Aorta (tissue), 5 donors: ENCODE data around the gene MIER2. TPM values are rescaled to one million over a fixed set of nuclear protein-coding genes. Genes with fewer than 3 reads are reported as not detected.
A peak's percentile ranks its signal among the peaks of the same experiment; 100 is the strongest.

Experiments used
- ATAC-seq: fragments of 200-7000 bp; cut with Tn5 transposase; one replicate; pipeline ENCODE4 v1.9.1; 2022; ENCODE audit warnings: moderate library complexity; ENCODE audit not compliant: low FRiP score
- DNase-seq, 2 donors: peaks; one replicate each; pipeline ENCODE4 v3.0.0-alpha.2; 2020
- H3K27ac ChIP-seq, 2 donors: one replicate each; pipeline ENCODE4 v1.5.1; 2013; ENCODE audit warnings: low read length in 2 of 2, mild to moderate bottlenecking in 2 of 2, moderate library complexity in 2 of 2, control low read depth in 1 of 2, inconsistent platforms in 1 of 2, low read depth in 1 of 2
- H3K27me3 ChIP-seq, 2 donors: one replicate each; pipeline ENCODE4 v1.6.1; 2013; ENCODE audit warnings: control low read depth in 1 of 2, low read length in 1 of 2, mild to moderate bottlenecking in 1 of 2, moderate library complexity in 1 of 2; ENCODE audit not compliant: insufficient read depth in 2 of 2, control insufficient read depth in 1 of 2
- H3K36me3 ChIP-seq, 2 donors: one replicate each; pipeline ENCODE4 v1.6.1; 2013; ENCODE audit warnings: control low read depth in 1 of 2, low read length in 1 of 2, mild to moderate bottlenecking in 1 of 2; ENCODE audit not compliant: insufficient read depth in 2 of 2, control insufficient read depth in 1 of 2
- H3K4me1 ChIP-seq, 2 donors: one replicate each; pipeline ENCODE4 v1.6.1; 2013; ENCODE audit warnings: low read length in 2 of 2, control low read depth in 1 of 2, mild to moderate bottlenecking in 1 of 2, moderate library complexity in 1 of 2; ENCODE audit not compliant: insufficient read depth in 2 of 2, control insufficient read depth in 1 of 2
- H3K4me3 ChIP-seq, 2 donors: one replicate each; pipeline ENCODE4 v1.5.1; 2013; ENCODE audit warnings: low read length in 2 of 2, control low read depth in 1 of 2, mild to moderate bottlenecking in 1 of 2
- H3K9me3 ChIP-seq: one replicate; pipeline ENCODE4 v1.6.1; 2013; ENCODE audit warnings: mild to moderate bottlenecking, low read length; ENCODE audit not compliant: control insufficient read depth
- WGBS, 2 donors: extraction: QIAGEN DNeasy Blood & Tissue Kit; methylation state at CpG; one replicate each; pipeline ENCODE4 v1.1.7; 2013; 5-methylcytosine and 5-hydroxymethylcytosine counted together
- intact Hi-C, 2 donors: fragments of 100-400 bp; cut with DNase I; formaldehyde crosslinking; loops; one replicate each; pipeline versions ENCODE4 v1.14.2 to v1.15.0; 2022
- polyA plus RNA-seq, 2 donors: library from polyadenylated mRNA; stranded (reverse); fragments of 200-250 nt; gene quantifications; one replicate each; pipeline ENCODE4 v1.2.3, GENCODE V29; 2013
- total RNA-seq, 2 donors: library from RNA; stranded (reverse); fragmentation: NEBNext Ultra II Directional; extraction: Animal tissue kit (Norgen Biotek cat#: 25700); gene quantifications; one replicate each; pipeline ENCODE4 v1.2.1, GENCODE V29; 2021
- donor health status: healthy with polysubstance abuse.
- donor health status: Bipolar disorder and iron deficiency.
- donor health status: DM: no; HTN: no; CAD: no.
- donor health status: DM: no; HTN: no; CAD: no.
- donor health status: DM: yes; HTN: yes; CAD: no.

Gene MIER2
- total and polyA plus RNA-seq, 4 donors: 3.3 to 31.1 (median 17.7) TPM

DNA sequence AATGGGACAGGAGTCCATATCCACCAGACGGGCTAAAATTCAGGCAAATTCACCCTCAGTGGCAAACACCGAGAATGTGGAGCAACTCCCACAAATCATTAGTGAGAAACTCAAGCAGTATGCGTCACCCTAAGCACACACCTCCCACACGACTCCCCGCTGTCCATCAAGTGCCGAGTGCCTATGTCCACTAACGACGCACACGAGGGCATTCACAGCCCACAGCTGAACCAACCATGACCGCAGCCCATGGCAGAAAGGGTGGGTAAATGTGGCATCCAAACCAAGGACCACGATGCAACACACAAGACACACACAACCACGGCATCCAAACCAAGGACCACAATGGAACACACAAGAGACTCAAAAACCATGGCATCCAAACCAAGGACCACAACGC, 22.0 kb downstream of the MIER2 start:
- peaks cover 9 to 11% of the 10 kb centered on the region in 2 donors for H3K36me3 ChIP-seq
- WGBS, 2 donors: 96% methylated on average over 13 of the region's 13 CpGs
- no peaks in the 10 kb centered on the region for H3K4me1 ChIP-seq
- H3K27me3 ChIP-seq: no peaks in the 10 kb centered on the region
- intact Hi-C loops: no loop called here
- no peak for ATAC-seq
- H3K4me3 ChIP-seq: no peak overlapping the region
- H3K27ac ChIP-seq: no peak overlapping the region
- DNase-seq: peak in 1 of 2 donors; percentile 57
- H3K9me3 ChIP-seq: no peaks in the 10 kb centered on the region

DNA sequence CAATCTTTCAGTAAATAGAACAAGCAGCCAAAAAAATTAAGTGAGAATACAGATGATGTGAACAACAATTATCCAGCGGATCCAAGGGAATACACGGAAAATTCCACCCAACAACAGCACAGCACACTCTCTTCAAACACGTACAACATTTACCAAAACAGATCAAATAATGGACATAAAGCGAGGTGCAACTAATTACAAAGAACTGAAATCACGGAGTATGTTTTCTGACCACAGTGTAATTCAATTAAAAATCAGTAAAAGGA, 26.2 kb downstream of the MIER2 start:
- WGBS, 2 donors: 78 to 96% methylated on average over 5 of the region's 5 CpGs
- Histone ChIP-seq H3K27ac (no peak overlapping the region), H3K4me1 (no peaks in the 10 kb centered on the region), H3K27me3 (no peaks in the 10 kb centered on the region), H3K9me3 (no peaks in the 10 kb centered on the region), H3K4me3 (no peak overlapping the region), H3K36me3 (peaks cover 2 to 14% of the 10 kb centered on the region in 2 donors)
- no peak for DNase-seq
- no peak for ATAC-seq
- intact Hi-C loops: no loop called here

DNA sequence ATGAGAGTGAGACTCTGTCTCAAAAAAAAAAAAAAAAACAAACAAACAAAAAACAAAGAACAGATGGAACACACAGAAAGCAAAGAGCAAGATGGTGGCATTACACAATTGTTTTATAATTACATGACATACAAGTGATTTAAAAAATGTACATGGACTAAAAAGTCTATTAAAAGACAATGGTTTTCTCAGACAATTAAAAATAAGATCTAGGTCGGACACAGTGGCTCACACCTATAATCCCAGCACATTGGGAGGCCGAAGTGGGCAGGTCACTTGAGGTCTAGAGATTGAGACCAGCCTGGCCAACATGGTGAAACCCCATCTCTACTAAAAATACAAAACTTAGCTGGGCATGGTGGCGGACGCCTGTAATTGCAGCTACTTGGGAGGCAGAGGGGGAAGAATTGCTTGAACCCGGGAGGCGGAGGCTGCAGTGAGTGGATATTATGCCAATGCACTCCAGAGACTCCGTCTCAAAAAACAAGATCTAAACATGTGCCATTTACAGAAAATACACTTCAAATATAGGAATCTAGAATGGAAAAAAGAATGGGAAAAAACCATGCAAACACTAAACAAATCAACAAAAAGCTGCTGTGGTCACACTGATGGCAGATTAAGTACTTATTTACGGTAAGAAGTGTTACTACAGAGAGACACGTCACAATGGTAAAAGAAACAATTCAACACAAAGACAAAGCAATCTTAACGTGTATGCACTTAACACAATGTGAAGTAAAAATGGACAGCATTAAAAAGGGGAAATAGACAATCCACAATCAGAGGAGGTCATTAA, 26.7 kb downstream of the MIER2 start:
- peak in 1 of 2 donors; percentile 2 for DNase-seq
- Histone ChIP-seq H3K4me1 (no peaks in the 10 kb centered on the region), H3K9me3 (no peaks in the 10 kb centered on the region), H3K36me3 (peaks cover 2 to 14% of the 10 kb centered on the region in 2 donors), H3K27me3 (no peaks in the 10 kb centered on the region), H3K4me3 (no peak overlapping the region), H3K27ac (no peak overlapping the region)
- intact Hi-C loops: no loop called here
- no peak for ATAC-seq
- 96% methylated on average over 10 of the region's 10 CpGs for WGBS, 2 donors

DNA sequence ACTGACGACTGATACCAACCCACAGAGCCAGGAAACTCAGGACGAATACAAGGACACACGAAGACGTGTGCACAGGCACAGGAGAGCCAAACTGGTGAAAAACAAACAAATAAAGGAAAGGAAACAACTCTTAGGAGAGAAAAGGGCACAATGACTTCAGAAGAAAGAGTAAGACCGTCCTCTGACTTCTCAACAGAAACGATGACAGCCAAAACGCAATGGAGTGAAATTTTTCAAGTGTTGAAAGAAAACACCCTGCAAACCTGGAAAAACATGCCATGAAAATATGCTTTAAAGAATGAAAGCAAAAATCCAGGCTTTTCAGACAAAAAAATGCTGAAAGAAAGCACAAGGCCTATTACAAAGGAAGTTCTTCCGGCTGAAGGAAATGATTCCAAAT, 28.8 kb downstream of the MIER2 start:
- Histone ChIP-seq H3K27me3 (no peaks in the 10 kb centered on the region), H3K4me1 (no peaks in the 10 kb centered on the region), H3K36me3 (peaks cover 2 to 14% of the 10 kb centered on the region in 2 donors), H3K4me3 (no peak overlapping the region), H3K27ac (no peak overlapping the region), H3K9me3 (no peaks in the 10 kb centered on the region)
- intact Hi-C loops: no loop called here
- WGBS, 2 donors: 78 to 81% methylated on average over 8 of the region's 8 CpGs
- no peak for DNase-seq
- ATAC-seq: no peak

DNA sequence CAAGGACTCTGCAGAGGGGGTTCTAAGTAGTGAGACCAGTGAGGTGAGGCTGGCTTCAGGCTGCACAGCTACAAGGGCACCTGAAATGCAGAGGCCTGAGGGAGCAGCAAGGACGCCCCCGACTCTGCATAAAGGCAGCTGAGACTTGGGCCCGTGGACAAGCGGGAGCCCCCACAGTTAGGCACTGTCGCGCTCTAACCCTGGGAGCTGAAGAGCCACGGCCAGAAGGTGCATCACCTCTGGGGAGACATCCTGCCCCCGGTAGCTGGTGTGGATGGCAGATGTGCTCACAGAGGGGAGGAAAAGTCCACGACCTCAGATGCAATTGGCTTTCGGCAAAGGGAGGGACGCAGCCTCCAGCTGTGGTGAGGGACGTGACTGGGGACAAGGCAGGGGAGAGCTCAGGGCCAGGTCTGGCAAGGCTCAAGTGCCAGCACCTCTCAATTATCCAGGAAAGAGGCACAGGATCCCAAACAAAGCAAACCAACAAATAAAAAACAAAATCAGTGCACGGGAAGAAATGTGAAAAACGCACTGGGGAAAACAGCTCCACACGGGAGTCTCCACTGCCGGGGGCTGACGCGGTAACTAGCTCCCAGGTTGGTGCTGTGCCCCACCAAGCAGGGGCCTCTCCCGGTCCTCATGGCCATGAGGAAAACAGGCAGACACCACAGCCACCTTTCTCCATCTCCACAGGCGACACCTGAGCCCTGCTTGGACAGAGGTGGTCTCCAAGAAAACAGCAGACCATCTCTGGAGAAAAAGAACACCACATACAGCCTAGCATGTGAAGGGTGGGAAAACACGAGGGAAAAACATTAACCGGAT, 30.4 kb downstream of the MIER2 start:
- 88 to 91% methylated on average over 21 to 22 of the region's 22 CpGs for WGBS, 2 donors
- intact Hi-C loops: no loop called here
- H3K27ac ChIP-seq: no peak overlapping the region

DNA sequence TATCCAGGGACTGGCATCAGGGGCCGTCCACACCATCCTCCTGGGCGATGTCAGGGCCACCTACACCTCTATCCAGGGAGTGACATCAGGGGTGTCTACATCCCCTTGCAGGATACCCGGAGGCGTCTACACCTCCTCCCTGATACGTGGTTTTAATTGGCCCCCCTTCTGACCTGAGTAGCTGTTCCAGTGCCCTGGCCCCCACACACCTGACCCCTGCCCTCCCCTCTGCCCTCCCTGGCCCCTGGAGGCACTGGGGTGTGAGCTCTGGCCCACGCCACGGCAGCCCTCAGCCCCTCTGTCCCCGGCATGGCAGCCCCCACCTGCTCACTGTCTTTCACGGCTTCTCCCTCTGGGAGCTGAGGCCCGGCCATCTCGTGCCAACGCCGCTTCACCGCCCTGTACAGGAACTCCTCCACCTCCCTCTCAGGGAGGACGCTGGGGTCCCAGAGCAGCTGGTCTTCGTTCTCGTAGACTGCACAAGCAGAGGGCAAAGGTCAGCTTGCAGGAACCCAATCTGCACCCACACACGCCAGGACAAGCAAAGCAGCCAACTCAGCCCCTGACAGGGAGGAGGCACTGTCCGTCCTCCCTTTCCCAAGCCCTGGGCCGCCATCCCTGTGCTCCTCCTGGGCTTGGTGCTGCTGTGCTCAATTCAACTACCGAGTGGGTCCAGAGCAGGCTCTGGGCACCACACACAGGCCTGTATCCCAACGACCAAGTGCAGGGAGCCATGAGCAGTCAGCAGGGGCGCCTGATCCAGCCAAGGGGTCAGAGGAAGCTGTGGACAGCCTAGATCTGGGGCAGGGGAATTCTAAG, 31.2 kb downstream of the MIER2 start:
- 82 to 85% methylated on average over 23 of the region's 23 CpGs for WGBS, 2 donors
- Histone ChIP-seq H3K9me3 (no peaks in the 10 kb centered on the region), H3K27ac (no peak overlapping the region), H3K27me3 (no peaks in the 10 kb centered on the region), H3K36me3 (peaks cover 2 to 6% of the 10 kb centered on the region in 2 donors), H3K4me1 (no peaks in the 10 kb centered on the region), H3K4me3 (no peak overlapping the region)
- intact Hi-C loops: no loop called here
- DNase-seq (peak in 1 of 2 donors; percentile 74), ATAC-seq (no peak)

More for the DNA sequence above, 30.4 kb downstream of the MIER2 start:
- no peaks in the 10 kb centered on the region for H3K27me3 ChIP-seq
- DNase-seq (peak in 1 of 2 donors; percentile 64), ATAC-seq (no peak)
- no peak overlapping the region for H3K4me3 ChIP-seq
- H3K9me3 ChIP-seq: no peaks in the 10 kb centered on the region
- peaks cover 2 to 6% of the 10 kb centered on the region in 2 donors for H3K36me3 ChIP-seq
- no peaks in the 10 kb centered on the region for H3K4me1 ChIP-seq

DNA sequence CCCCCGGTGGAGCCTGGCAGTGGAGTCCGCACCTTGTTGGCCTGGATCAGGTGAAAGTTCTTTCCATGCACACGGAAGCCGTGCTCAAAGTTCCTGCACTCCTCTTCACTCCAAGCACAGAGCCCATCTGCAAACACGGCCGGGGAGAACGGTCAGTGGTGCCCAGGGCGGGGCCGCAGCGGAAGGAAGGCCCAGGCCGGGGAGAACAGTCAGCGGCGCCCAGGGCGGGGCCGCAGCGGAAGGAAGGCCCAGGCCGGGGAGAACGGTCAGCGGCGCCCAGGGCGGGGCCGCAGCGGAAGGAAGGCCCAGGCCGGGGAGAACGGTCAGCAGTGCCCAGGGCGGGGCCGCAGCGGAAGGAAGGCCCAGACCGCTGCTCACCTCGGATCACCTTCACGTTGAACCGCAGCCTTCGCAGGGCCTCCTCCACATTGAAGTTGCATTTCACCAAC, 32.8 kb downstream of the MIER2 start:
- intact Hi-C loops: no loop called here
- ATAC-seq (no peak), DNase-seq (peak in 1 of 2 donors; percentile 71)
- no peak overlapping the region for H3K27ac ChIP-seq
- H3K36me3 ChIP-seq: peaks cover 2 to 3% of the 10 kb centered on the region in 2 donors
- 93 to 97% methylated on average over 22 to 33 of the region's 33 CpGs for whole genome bisulfite sequencing, 2 donors
- H3K4me1 ChIP-seq: no peaks in the 10 kb centered on the region
- no peaks in the 10 kb centered on the region for H3K9me3 ChIP-seq
- no peaks in the 10 kb centered on the region for H3K27me3 ChIP-seq
- H3K4me3 ChIP-seq: no peak overlapping the region

DNA sequence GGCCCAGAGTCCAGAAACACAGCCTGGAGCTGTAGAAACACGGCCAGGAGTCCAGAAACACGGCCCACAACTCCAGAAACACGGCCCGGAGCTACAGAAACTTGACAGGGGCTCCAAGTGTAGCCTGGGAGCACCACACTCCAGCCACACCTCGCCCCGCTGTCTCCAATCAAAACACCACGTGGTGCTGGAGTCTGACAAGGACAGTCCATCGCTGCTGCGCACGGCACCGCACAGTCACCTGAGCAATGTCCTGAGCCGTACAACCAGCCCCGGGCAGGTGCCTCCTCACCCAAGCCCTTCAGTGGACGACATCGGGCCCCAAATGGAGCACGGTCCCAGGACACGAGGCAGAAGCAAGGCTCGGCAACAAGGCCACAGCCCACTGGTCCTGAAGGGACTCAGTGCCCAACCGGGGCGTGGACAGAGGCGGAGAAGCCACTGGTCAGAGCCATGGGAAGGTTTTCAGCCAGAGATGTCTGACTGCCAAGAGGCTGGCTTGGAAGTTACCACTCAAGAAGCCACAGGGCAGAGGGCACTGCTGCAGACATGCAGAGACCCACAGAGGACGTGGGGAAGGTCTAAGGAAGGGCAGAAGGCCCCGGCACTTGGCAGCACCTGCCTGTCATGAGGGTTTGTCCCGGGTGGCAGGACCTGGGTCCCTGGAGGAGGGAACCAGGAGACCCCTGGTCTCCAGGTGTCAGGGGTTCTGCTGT, 33.7 kb downstream of the MIER2 start:
- peaks cover 3% of the 10 kb centered on the region in 2 donors for H3K36me3 ChIP-seq
- intact Hi-C loops: no loop called here
- no peak for ATAC-seq

More for the DNA sequence above, 33.7 kb downstream of the MIER2 start:
- Histone ChIP-seq H3K9me3 (no peaks in the 10 kb centered on the region), H3K4me3 (no peak overlapping the region), H3K27ac (no peak overlapping the region), H3K27me3 (no peaks in the 10 kb centered on the region), H3K4me1 (no peaks in the 10 kb centered on the region)
- 91 to 94% methylated on average over 23 to 24 of the region's 24 CpGs for WGBS, 2 donors
- DNase-seq: peak in 1 of 2 donors; percentile 58
